HL-60 (cell line): ENCODE measurements around the gene SLC22A8.

Experiments used
- POLR2AphosphoS5 ChIP-seq: IDR thresholded peaks from 2 replicates; pipeline ENCODE4 v1.6.1; 2012; ENCODE audit warnings: low read depth
- TF ChIP-seq, protein P1 (sequence below): IDR thresholded peaks from one replicate; pipeline ENCODE4 v1.5.1; 2011; ENCODE audit warnings: low read length, control low read depth, inconsistent platforms; ENCODE audit not compliant: insufficient read depth

- TF ChIP-seq, protein P1, sequence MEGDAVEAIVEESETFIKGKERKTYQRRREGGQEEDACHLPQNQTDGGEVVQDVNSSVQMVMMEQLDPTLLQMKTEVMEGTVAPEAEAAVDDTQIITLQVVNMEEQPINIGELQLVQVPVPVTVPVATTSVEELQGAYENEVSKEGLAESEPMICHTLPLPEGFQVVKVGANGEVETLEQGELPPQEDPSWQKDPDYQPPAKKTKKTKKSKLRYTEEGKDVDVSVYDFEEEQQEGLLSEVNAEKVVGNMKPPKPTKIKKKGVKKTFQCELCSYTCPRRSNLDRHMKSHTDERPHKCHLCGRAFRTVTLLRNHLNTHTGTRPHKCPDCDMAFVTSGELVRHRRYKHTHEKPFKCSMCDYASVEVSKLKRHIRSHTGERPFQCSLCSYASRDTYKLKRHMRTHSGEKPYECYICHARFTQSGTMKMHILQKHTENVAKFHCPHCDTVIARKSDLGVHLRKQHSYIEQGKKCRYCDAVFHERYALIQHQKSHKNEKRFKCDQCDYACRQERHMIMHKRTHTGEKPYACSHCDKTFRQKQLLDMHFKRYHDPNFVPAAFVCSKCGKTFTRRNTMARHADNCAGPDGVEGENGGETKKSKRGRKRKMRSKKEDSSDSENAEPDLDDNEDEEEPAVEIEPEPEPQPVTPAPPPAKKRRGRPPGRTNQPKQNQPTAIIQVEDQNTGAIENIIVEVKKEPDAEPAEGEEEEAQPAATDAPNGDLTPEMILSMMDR = no peak
- no peak for TF ChIP-seq POLR2AphosphoS5
These were observed 16.5 kb downstream of the SLC22A8 start for GRCh38 chr11:62999156-62999555.
